Endodermal cell (in vitro differentiated cells): ENCODE measurements around the gene DNLZ. TPM values are rescaled to one million over a fixed set of nuclear protein-coding genes. Genes with fewer than 3 reads are reported as not detected.

Experiments
- DNase-seq: peaks from one replicate; pipeline ENCODE4 v3.0.0-alpha.2; 2017
- H3K27ac ChIP-seq: 2 replicates; pipeline ENCODE4 v1.5.1; 2013; ENCODE audit warnings: mild to moderate bottlenecking, low read depth, low read length, moderate library complexity
- H3K27me3 ChIP-seq: 2 replicates; pipeline ENCODE4 v1.6.1; 2013; ENCODE audit warnings: mild to moderate bottlenecking, low read length, moderate library complexity; ENCODE audit not compliant: insufficient read depth, control insufficient read depth, poor library complexity, severe bottlenecking
- H3K36me3 ChIP-seq: 2 replicates; pipeline ENCODE4 v1.7.0; 2013; ENCODE audit warnings: mild to moderate bottlenecking, low read length, moderate library complexity; ENCODE audit not compliant: control insufficient read depth, insufficient read depth
- H3K4me1 ChIP-seq: one replicate; pipeline ENCODE4 v1.7.0; 2013; ENCODE audit warnings: low read length; ENCODE audit not compliant: control insufficient read depth, insufficient read depth
- H3K4me3 ChIP-seq: 2 replicates; pipeline ENCODE4 v1.5.1; 2013; ENCODE audit warnings: mild to moderate bottlenecking, low read length, moderate library complexity
- H3K9ac ChIP-seq: 2 replicates; pipeline ENCODE4 v1.6.1; 2013; ENCODE audit warnings: mild to moderate bottlenecking, low read length, moderate library complexity; ENCODE audit not compliant: poor library complexity, severe bottlenecking; ENCODE audit errors: extremely low read depth
- H3K9me3 ChIP-seq: 2 replicates; pipeline ENCODE4 v1.6.1; 2013; ENCODE audit warnings: mild to moderate bottlenecking, low read length, moderate library complexity; ENCODE audit not compliant: control insufficient read depth
- H3K27ac Mint-ChIP-seq: 2 replicates; pipeline ENCODE4 v1.8.0; 2020; ENCODE audit warnings: mixed read lengths
- H3K27me3 Mint-ChIP-seq: 2 replicates; pipeline ENCODE4 v1.8.0; 2021; ENCODE audit warnings: mild to moderate bottlenecking, mixed read lengths; ENCODE audit not compliant: insufficient read depth
- H3K36me3 Mint-ChIP-seq: 2 replicates; pipeline ENCODE4 v1.8.0; 2020; ENCODE audit warnings: low read depth, mixed read lengths
- H3K4me1 Mint-ChIP-seq: 2 replicates; pipeline ENCODE4 v1.8.0; 2020; ENCODE audit warnings: mixed read lengths
- H3K4me3 Mint-ChIP-seq: 2 replicates; pipeline ENCODE4 v1.8.0; 2020; ENCODE audit warnings: mild to moderate bottlenecking, moderate library complexity, mixed read lengths
- H3K9me3 Mint-ChIP-seq: 2 replicates; pipeline ENCODE4 v1.8.0; 2020; ENCODE audit warnings: mild to moderate bottlenecking, mixed read lengths
- WGBS, 2 experiments: methylation state at CpG; one replicate each; pipeline versions ENCODE4 v1.1.5 to v1.1.7; 2013; ENCODE audit warnings: missing lambda C conversion rate in 2 of 2, mixed read lengths in 1 of 2; ENCODE audit not compliant: insufficient coverage in 1 of 2, insufficient read length in 1 of 2; 5-methylcytosine and 5-hydroxymethylcytosine counted together
- total RNA-seq, 2 donors: library from RNA; stranded (reverse); fragmentation: NEBNext Ultra II Directional in 1 of 2; extraction: Animal tissue kit (Norgen Biotek cat#: 25700) in 1 of 2; gene quantifications; 2 replicates in 1 of 2; 3 replicates in 1 of 2; pipeline ENCODE4 v1.2.1, GENCODE V29; 2021
- TF ChIP-seq, protein P1 (sequence below): fragments of 200-600 bp; sonication (generic); conservative IDR thresholded peaks from 2 replicates; pipeline ENCODE4 v1.5.0; 2021; ENCODE audit warnings: antibody characterized with exemption, mild to moderate bottlenecking

DNLZ gene
- total RNA-seq, 2 donors from 2014 or later, result 12.6 to 20.1 TPM

DNA sequence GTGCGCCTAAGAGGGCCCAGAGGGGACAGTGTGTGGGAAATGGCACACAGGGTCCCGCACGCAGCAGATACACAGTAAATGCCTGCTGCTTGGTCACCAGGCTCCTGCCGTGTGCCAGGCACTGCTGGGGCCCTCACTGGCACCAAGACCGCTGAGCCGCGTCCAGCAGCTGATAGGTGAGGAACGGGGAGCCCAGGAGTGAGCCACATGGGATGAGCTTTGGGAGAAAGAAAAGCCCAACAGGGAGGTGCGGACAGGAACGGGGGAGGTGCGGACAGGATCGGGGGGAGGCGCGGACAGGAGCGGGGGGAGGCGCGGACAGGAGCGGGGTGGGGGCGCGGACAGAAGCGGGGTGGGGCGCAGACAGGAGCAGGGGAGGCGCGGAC, 19.7 kb downstream of the DNLZ start:
- TF ChIP-seq, protein P1, sequence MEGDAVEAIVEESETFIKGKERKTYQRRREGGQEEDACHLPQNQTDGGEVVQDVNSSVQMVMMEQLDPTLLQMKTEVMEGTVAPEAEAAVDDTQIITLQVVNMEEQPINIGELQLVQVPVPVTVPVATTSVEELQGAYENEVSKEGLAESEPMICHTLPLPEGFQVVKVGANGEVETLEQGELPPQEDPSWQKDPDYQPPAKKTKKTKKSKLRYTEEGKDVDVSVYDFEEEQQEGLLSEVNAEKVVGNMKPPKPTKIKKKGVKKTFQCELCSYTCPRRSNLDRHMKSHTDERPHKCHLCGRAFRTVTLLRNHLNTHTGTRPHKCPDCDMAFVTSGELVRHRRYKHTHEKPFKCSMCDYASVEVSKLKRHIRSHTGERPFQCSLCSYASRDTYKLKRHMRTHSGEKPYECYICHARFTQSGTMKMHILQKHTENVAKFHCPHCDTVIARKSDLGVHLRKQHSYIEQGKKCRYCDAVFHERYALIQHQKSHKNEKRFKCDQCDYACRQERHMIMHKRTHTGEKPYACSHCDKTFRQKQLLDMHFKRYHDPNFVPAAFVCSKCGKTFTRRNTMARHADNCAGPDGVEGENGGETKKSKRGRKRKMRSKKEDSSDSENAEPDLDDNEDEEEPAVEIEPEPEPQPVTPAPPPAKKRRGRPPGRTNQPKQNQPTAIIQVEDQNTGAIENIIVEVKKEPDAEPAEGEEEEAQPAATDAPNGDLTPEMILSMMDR, result no peak
- H3K36me3 Mint-ChIP-seq, result no peaks in the 10 kb centered on the region
- no peaks in the 10 kb centered on the region for H3K36me3 ChIP-seq
- no peak overlapping the region for H3K27ac ChIP-seq
- H3K27me3 Mint-ChIP-seq, result no peaks in the 10 kb centered on the region
- peaks cover 6% of the 10 kb centered on the region for H3K4me1 ChIP-seq
- 93 to 97% methylated on average over 13 to 24 of the region's 24 CpGs for WGBS, 2 experiments
- no peaks in the 10 kb centered on the region for H3K9me3 ChIP-seq
- H3K4me3 ChIP-seq, result no peak overlapping the region
- H3K9me3 Mint-ChIP-seq, result no peaks in the 10 kb centered on the region
- H3K9ac ChIP-seq, result no peak overlapping the region
- no peaks in the 10 kb centered on the region for H3K27me3 ChIP-seq
- H3K4me1 Mint-ChIP-seq, result peaks cover 4% of the 10 kb centered on the region
- no peak overlapping the region for H3K4me3 Mint-ChIP-seq
- no peak for DNase-seq
- H3K27ac Mint-ChIP-seq, result no peak overlapping the region

GRCh38 chr9:136343121-136343883, 20.2 kb downstream of the DNLZ start:
- H3K9me3 ChIP-seq, result no peaks in the 10 kb centered on the region
- peak overlapping the region; percentile 50 for H3K4me3 Mint-ChIP-seq
- 84 to 95% methylated on average over 11 to 23 of the region's 23 CpGs for WGBS, 2 experiments
- no peaks in the 10 kb centered on the region for H3K27me3 Mint-ChIP-seq
- peak overlapping the region; percentile 94 for H3K27ac ChIP-seq
- no peaks in the 10 kb centered on the region for H3K36me3 ChIP-seq
- H3K27me3 ChIP-seq, result no peaks in the 10 kb centered on the region
- H3K36me3 Mint-ChIP-seq, result no peaks in the 10 kb centered on the region
- no peaks in the 10 kb centered on the region for H3K9me3 Mint-ChIP-seq
- no peak overlapping the region for H3K4me3 ChIP-seq
- H3K4me1 ChIP-seq, result peaks cover 6% of the 10 kb centered on the region
- TF ChIP-seq, protein P1, result no peak
- DNase-seq, result no peak
- peaks cover 4% of the 10 kb centered on the region for H3K4me1 Mint-ChIP-seq
- peak overlapping the region; percentile 67 for H3K9ac ChIP-seq
- H3K27ac Mint-ChIP-seq, result peak overlapping the region; percentile 90

DNA sequence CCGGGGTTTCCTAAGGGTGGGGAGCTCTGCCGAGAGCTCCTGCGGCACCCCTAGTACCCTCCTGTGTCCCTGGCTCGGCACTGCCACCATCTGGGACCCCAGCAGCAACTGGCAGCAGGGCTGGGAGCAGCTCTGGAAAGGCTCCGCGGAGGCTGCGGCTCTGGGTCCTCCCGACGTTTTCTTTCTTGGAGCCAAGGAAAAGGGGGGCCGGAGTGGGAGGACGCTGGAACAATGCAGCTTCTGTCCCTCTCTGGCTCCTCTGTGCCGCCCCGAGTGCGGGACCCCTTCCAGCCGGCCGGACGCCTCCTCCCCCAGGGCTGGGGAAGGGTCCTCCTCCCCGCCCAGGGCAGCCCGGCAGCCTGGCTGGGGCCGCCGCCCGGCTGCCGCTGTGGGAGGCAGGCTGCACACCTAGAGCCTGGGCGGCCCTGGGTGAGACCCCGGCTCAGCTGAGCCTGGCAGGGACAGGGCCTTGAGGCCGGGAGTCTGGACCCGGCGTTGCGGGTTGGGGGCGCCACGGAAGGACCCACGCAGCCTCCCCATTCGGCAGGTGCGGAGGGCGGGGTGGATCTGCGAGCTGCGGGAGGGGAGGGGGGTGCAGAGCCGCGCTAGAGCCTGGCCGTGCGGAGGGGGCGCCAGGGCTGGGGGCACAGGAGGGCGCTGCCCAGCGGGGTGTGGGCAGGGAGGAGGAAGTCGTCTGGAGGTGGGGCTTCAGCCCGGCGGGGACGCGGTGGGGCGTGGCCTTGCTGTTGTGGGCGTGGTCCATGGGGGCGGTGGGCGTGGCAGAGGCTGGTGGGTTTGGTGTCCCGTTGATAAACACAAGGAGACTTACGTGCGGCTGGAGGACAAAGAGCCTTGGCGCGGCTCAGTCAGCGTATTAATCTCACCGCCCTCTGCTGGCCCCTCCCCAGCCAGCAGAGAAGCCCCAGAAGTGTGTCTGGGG, 21.1 kb downstream of the DNLZ start:
- H3K36me3 Mint-ChIP-seq, result no peaks in the 10 kb centered on the region
- TF ChIP-seq, protein P1, result peak; percentile 38
- Histone ChIP-seq H3K27me3 (no peaks in the 10 kb centered on the region), H3K4me3 (no peak overlapping the region), H3K36me3 (no peaks in the 10 kb centered on the region), H3K27ac (peak overlapping the region; percentile 94), H3K9me3 (no peaks in the 10 kb centered on the region), H3K9ac (peak overlapping the region; percentile 67), H3K4me1 (peaks cover 6% of the 10 kb centered on the region)
- peaks cover 4% of the 10 kb centered on the region for H3K4me1 Mint-ChIP-seq
- peak overlapping the region; percentile 50 for H3K4me3 Mint-ChIP-seq
- peak overlapping the region; percentile 87 for H3K27ac Mint-ChIP-seq
- DNase-seq, result peak; percentile 99
- H3K9me3 Mint-ChIP-seq, result no peaks in the 10 kb centered on the region
- no peaks in the 10 kb centered on the region for H3K27me3 Mint-ChIP-seq
- WGBS, 2 experiments, result 23 to 32% methylated on average over 36 to 60 of the region's 60 CpGs
